ENCODE results near the gene SCRT2.

The SCRT2 gene

DNA sequence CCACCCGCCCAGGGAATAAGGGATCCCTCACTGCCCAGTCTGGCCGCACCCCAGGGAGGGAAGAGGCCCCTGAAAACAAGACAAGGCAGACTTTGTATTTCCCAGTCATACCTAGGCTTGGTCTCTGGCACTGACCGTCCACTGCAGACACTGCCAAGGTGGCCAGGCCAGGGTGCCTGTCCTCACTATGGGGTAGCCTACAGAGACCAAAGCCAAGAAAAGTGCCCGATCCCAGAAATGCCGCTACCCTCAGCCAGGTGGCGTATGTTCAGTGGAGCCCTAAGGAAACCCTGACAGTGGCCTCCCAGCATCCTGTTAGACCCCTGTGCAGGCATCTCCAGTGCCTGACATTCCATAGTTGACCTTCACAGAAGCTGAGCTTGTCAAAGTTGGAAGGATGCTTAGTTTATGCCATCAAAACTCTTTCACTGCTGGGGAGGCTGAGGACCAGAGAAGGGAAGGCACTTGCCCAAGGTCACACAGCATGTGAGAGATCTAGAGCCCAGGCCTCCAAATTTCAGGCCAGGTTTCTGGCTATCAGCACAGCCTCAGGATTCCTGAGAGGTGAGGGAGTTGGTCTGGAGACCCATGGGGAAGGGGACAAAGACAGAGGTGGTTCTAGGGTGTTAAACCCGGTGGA is 2.5 kb downstream of the SCRT2 start:
- no peak for DNase-seq (ENCODE audit: low read depth, low spot score)

DNA sequence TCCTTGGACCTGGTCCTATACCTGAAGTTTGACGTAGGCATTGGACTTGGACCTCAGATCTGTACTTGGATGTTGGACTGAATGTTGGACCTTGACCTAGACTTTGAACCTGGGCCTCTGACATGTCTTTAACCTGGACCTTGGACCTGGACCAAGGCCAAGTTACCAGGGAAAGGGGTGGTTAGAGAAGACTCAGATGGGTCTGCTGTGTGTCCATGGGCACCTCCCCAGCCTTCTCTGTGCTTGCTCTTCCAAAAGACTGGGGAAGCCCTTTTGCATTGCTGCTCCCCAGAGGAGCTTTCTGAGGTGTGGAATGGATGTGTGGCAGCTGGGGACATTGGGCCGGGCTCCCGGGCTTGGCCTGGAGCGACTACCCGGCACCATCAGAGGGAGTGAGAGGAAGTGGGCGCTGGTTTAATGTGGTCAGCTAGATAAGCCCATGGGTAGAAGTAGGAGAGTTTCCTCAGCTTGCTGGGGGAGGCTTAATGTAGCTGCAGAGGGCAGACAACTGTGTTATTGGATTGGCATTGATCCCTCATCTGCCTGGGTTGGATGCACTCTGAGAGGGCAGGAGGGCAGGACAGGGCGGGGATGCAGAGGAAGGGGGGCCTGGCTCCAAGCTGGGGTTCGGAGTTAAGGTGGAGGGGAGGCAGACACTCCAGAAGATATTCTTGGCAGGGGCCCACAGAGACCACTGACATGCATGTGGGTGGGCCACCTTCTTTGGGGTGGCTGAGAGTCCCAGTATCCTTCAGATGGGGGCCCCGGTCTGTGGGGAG is 4.2 kb downstream of the SCRT2 start:
- no peak for DNase-seq (ENCODE audit: low read depth, low spot score)

DNA sequence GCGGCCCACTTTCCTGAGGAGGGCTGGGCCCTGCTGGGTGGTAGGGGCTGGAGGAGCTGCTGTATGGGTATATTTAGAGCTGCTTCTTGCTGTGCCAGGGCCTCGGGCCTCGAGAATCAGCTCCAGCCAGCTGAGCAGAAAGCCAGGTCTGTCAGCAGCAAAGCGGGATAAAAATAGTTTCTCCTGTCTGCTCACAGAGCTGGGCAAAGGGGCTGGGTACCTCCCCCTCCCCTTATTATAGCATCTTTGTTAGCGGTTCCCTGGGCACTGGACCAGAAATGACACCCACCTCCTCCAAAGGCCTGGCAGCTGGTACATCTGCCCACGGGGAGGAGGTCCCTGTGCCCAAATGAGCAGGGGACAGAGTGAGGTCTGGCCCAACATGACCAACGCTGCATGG is 6.0 kb downstream of the SCRT2 start:
- no peak for DNase-seq (ENCODE audit: low read depth, low spot score)

DNA sequence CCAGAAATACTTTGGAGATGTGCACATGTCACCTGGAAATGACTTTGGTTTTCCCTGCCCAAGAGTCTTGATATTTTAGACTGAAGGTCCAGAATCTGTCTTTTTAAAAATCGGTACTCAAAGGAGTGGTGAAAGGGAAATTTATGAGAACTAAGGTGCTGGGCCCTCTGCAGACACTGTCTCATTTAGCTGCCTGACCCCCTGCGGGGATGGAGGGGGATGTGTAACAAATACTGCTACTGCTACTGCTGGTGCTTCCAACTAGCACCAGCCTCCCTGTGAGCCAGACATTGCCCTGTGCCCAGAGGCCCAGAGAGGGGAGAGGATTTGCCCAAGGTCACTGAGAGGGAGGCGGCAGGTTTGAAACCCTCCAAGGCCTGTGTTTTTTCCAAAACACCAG is 7.0 kb downstream of the SCRT2 start:
- DNase-seq (ENCODE audit: low read depth, low spot score): no peak

DNA sequence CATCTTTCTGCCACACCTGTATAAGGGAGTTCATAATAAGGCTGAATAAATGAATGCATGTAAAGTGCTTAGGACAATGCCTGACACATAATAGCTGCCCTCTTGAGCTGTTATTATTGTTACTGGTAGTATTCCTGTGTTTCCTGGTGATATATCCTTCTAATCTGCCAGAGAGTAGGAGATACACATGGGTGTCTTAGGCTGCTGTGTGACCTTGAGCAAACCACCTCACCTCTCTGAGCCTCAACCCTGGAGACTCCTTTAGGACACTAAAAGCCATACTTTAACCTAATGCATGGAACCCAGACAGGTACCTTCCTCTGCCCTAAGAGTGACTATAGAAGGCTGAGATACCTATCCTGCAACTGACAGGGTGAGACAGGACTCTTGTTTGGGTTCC is 7.6 kb downstream of the SCRT2 start:
- no peak for DNase-seq (ENCODE audit: low read depth, low spot score)

DNA sequence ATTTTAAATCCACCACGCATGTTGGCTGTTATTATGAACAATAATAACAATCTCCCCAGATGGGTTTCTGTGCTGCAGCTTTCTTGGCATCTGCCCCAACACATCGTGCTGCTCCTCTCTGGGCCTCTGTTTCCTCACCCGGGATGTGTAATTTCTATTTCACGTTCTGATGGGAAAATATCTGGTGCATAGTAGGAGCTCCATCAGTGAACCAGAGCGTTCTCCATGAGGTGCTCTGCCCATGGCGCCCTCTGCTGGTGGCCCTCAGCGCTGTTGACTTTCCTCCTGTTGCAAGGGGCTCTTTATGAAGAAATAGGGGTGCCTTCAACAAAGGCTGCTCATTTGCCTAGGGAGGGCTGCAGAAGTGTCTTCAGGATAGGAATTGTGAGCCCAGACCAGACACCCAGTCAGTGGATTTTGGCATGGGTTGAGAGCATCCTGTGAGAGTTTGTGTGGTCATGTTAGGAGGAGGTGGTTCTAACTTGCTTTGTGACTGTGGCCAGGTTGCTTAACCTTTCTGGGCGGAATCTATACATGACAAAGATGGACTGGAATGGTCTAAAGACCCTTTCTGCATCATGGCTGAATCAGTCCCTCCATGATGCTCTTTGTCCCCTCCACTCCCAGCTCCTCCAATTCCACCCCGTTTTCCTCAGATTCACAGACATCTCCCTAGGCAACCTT is 8.1 kb downstream of the SCRT2 start:
- DNase-seq (ENCODE audit: low read depth, low spot score): peak; percentile 28

DNA sequence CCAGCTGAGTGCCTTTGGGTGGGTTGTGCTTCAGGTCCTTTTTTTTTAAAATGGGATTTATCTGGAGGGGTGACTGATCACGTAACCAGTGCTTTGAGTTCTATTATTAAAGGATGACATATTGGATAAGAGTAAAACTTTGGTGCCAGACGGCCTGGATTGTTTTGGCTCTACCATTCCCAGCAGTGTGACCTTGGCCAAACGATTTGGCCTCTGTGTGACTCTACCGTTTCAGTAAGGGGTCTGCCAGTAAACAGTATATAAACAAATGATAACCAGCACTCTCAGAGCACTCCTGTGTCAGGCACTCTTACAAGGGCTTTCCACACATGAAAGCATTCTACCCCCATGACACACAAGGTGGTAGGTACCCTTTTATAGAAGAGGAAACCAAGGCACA is 8.7 kb downstream of the SCRT2 start:
- DNase-seq (ENCODE audit: low read depth, low spot score): no peak

DNA sequence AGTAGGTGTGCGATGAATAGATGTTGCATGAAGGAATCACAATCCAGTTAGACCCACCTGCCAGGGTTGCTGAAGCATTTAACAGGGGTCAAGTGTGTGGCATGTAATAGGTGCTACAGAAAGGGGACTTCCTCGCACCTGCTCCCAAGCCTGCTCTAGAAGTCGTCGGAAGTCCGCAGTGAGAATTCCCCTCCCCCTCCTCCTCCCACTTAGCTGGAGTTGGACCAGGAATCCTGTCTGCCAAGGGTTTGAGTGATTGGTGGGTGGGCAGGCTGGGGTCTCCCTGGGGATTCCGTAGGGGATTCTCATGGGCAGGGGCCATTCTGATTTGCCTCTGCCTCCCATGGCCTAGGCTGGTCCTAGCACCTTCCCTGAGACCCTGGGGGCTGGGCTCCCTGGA is 10.3 kb downstream of the SCRT2 start:
- no peak for DNase-seq (ENCODE audit: low read depth, low spot score)

DNA sequence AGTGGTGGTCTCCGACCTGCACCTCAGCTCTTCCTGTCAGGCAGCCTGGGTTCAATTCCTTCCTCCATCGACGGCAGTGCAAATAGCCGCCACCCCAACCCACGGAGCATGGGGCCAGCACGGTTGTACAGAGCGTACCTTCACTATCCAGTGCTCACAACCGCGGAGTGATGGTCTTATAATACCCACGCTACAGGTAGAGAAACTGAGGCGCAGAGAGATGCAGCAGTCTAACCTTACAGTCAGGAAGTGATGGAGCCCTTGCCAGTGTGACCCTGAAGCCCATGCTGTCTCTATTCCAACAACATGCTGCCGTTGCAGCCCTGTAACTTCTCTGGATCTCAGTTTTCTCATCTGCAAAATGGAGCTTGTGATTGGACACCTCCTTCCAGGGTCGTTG is 11.0 kb downstream of the SCRT2 start:
- no peak for DNase-seq (ENCODE audit: low read depth, low spot score)

DNA sequence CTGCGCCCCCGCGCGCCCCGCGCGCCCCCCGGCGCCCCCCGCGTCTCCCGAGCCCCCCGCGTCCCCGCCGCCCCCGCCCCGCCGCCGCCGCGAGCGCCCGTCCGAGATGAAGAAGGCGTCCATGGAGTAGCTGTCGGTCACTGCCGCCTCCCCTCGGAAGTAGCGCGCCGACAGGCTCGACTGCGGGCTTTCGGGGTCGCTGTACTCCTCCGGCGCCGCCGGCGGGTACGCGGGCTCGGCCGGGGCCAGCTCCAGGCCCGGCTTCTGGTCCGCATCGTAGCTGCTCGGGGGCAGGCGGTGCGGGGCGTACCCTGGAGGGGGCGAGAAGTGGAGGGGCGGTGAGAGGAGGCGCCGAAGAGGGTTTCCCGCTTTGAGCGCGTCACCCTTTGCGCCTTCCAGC is 11.5 kb downstream of the SCRT2 start:
- DNase-seq (ENCODE audit: low read depth, low spot score): no peak

DNA sequence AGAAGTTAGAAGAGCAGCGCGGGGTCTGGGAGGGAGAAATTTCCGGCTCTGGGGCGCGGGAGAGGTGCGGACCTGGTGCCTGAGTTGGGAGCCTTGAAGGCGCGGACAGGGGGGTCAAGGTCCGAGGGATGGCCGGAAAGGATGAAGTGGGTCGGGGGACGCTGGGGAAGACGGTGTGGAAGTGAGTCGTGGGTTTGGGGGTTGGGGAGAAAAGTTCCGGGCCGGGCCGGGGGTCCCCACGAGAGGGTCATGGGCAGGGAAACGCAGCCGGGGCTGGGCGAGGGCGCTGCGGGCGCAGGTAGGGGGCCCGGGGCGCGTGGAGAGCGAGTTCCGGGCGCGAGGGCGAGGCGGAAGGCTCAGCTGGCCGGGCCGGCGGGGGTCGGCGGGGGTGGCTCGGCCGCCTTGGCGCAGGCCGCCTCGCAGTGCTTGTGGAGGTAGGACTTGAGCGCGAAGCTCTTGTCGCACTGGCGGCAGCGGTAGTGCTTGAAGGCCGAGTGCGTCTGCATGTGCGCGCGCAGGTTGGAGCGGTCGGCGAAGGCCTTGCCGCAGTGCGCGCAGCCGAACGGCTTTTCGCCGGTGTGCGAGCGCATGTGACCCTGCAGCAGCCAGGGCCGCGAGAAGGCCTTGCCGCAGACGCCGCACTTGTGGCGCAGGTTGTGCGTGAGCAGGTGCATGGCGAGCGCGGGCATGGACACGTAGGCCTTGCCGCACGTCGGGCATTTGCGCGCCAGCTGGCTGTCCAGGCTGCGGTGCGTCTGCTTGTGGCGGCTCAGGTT is 12.1 kb downstream of the SCRT2 start:
- no peak for DNase-seq (ENCODE audit: low read depth, low spot score)

DNA sequence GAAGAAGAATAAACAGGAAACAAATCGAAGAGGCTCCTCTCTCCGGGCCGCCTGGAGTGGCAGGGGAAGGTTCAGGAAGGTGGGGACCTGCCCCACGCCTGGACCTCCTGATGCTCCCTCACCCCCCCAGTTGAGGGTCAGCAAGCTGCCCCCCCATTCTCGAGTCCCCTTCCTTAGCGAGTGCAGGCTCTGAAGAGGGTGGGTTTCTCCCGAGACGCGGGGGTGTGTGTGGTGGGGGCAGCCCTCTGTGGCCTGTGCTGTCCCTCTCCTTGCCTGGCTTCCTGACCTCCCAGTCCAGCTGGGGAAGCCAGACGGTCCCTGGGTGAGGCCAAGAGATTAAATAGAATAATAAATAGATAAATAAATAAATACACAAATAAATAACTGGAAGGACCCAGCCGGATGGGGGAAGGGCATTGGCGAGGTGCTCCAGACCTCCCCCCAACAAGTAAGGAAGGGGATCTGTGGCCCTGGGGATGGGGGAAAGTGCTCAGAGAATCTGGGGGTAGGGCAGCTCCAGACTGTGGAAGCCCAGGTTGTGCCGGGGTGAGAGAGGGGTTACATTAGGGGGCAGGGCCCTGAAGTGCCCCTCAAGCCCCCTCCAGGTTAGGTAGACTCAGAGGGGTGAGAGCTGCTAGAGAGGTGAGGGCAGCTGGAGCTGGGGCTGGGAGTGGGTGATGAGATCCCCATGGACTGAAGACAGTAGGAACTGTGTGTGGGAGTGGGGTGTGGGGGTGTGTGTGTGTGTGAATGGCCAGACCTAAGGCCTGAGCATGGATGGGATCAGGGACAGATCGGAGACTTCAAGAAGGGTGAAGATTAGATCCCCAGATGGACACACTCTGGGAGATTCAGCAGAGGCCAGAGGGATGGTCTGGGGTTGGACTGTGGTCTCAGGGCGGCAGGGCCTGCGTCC is 13.1 kb downstream of the SCRT2 start:
- DNase-seq (ENCODE audit: low read depth, low spot score): no peak

DNA sequence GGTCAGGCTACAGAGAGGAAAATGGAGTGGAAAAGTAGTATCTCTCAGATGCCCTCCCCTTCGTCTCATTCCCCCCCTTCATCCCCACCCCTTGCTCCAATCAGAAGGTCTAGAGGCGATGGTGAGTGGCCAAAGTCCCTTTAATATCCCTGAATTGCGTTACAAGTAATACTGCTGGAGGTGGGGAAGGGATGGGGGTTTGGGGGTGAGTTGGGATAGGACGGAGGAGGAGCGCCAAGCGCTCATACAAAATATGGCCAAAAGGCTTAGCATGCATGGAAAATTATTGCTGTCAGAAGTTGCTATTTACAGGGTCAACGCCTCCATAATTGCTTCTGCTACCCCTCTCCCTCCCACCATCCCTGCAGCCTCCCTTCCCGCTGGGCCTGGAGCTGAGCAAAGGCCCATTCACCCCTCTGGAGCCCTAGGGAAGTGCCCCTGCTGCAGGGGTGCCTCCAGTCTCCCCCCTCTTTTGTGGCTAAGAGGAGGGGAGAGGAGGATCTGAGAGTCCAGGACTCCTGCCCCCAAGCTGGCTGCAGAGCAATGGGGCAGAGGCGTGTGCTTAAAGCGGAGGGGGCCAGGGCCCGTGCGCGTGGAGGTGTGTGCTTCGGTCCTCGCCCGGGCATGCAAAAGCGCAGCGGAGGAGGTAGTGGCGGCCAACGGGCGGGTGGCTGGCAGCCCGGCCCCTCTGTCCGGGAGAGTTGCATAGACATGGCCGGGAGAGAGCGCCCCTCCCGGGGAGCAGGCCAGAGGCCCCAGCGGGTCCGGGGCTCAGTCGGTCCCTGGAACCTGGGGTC is 13.9 kb downstream of the SCRT2 start:
- no peak for DNase-seq (ENCODE audit: low read depth, low spot score)

DNA sequence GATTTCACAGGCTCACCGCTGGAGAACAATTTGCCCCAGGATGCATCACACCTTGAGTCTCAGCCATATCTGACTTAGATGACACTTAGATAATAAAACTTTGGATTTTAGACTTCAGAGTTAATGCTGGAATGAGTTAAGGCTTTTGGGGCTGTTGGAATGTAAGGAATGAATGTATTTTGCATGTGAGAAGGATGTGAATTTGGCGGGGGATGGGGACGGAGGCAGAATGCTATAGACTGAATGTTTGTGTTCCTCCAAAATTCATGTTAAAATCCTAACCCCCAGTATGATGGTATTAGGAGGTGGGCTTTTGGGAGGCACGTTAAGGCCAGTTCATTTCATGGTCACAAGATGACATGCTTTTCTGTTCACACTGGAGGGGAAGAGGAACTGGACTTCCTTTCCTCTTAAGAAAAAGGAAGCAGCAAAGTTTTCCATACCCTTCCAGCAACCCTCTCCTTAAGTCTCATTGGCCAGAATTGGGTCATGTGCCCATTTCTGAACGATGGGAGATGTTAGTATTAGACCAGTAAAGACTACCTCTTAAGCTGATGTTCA is 16.8 kb downstream of the SCRT2 start:
- no peak for DNase-seq (ENCODE audit: low read depth, low spot score)

DNA sequence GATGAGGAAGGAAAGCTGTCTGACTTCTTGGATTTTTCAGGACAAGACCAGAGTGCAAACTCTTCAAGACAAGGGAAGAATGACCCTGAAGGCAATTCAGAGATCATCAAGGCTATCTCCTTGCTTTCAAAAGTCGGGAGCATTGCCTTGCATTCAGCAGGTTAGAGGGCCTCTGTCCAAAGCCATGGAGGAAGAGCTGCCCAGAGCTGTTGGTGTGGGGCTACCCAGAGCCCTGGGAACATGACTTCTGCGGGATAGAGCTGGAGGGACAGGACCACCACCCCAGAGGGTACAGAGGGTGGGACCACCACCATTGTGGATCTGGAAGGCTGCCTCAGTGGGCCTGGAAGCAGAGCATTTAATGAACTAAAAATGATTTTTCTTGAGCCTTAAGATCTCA is 17.4 kb downstream of the SCRT2 start:
- DNase-seq (ENCODE audit: low read depth, low spot score): no peak

DNA sequence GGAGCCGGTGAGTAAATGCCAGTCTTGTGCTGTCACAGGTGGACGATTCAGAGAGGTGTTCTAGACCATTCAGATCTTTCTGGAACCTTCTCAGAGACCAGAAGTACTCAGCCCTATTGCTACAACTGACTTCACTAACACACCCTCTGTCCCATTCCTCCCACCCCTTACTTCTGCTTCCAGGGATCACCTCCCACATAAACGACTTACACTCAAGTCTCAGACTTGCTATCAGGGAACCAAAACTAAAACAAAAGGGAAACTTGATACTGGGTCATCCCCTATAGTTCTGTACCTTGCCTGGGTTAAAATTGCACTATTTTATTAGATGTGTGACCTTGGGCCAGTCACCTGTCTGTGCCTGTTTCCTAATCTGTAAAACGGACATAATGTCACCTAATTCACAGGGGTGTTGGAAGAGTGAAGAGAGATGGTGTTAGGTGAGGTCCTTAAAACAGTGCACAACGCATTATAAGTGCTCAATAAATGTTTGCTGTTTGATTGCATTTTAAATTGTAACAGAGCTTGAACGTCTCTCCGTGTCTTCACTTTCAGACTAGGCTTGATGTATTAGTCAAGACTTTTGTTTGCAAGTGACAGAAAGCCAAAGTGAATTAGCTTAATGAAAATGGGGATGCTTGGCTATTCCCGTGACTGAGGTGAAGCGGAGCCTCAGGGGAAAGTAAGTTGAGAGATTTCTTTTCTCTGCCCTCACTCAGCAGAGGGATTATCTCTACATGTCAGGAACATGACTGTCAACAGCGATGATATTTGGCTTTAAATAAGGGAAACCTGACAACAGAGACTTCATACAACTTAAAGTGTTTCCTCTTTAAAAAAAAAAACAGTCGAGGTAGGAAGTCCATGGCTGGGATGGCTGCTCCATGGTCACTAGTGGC is 19.6 kb downstream of the SCRT2 start:
- DNase-seq (ENCODE audit: low read depth, low spot score): no peak

DNA sequence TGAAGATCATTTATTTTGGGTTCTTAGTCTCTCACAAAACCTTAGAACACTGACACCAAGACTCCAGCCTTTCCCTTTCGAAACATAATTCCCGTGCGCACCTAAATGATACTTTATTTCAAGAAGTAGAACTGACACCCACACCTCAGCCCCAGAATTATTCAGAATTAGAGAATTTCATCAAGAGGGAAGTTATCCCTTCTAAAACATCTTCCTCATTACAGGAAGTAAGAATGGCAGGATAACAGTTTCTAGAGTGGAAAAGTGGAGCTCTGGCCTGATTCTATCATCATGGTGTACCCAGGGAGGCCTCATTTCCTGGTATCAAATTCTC is 21.2 kb downstream of the SCRT2 start:
- no peak for DNase-seq (ENCODE audit: low read depth, low spot score)

DNA sequence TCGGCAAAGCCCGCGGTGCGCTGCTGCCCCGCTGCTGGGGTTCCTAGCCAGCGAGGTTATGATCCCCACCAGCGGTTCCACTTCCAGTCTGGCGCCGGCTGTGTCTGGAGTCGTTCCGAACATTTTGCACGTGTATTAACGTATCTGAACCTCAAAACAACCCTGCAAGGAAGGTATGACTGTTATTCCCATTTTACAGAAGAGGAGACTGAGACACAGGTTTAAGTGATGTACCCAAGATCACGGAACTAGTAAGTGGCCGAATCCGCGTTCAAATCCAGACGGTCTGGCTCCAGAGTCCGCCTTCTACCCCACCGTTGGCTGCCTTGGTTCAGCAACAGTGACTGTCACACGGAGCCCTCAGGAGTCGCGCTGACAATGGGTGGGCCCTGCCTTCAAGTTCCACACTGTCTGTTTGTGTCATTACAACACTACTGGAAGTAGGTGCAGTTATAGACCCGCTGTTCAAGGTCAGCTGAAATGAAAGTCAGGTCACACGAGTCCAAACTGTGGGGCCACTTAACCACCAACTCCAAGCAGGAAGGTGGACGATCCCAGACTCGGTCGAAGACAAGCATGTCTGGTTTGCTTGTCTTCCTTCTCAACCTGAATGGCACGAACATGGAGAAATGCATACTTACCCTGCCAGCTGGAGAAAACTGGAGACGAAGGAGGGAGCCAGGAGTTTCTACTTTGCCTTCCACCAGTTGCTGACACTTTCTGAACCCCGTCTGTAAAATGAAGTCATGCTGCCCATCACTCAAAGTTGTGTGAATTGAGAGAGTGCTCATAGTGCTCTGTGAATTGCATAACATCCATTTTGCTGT is 21.8 kb downstream of the SCRT2 start:
- DNase-seq (ENCODE audit: low read depth, low spot score): no peak

All from activated CD4-positive, CD25-positive, alpha-beta regulatory T cell treated with anti-CD3 and anti-CD28 coated beads, Interleukin-2, amount 50 U/mL, for 16 hours (primary cell).